Stimulated activated CD4-positive, alpha-beta T cell treated with anti-CD3 and anti-CD28 coated beads, Interleukin-2, amount 100 ng/mL, for 24 hours (primary cell): ENCODE results near the gene PCDHGB6.
"Not testable (repeated sequence)": the region's sequence is repeated elsewhere in the genome, so short reads cannot be mapped to it uniquely, and the experiment has no call there.

Experiments
- DNase-seq, 2 donors: peaks; one replicate each; pipeline ENCODE4 v3.0.0-alpha.2; 2020

The PCDHGB6 gene

DNA sequence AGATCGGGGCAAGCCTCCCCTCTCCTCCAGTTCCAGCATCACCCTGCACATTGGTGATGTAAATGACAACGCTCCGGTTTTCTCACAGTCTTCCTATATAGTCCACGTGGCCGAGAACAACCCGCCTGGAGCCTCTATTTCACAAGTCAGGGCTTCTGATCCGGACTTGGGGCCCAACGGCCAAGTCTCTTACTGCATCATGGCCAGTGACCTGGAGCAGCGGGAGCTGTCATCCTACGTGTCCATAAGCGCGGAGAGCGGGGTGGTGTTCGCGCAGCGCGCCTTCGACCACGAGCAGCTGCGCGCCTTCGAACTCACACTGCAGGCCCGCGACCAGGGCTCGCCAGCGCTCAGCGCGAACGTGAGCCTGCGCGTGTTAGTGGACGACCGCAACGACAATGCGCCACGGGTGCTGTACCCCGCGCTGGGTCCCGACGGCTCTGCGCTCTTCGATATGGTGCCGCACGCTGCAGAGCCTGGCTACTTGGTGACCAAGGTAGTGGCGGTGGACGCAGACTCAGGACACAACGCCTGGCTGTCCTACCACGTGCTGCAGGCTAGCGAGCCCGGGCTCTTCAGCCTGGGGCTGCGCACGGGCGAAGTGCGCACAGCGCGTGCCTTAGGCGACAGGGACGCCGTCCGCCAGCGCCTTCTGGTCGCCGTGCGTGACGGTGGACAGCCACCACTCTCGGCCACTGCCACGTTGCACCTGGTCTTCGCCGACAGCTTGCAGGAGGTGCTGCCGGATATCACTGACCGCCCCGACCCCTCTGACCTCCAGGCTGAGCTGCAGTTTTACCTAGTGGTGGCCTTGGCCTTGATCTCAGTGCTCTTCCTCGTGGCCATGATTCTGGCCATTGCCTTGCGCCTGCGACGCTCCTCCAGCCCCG lies 18.4 kb upstream of the PCDHGB6 start:
- DNase-seq = no peak

GRCh38 chr5:141392429-141393198 lies 15.2 kb upstream of the PCDHGB6 start, which contains the start of gene PCDHGA8:
PCDHGA8 (plus strand) TSS chr5:141392633; CDS start chr5:141392814, 181 bp downstream.
- no peak for DNase-seq

DNA sequence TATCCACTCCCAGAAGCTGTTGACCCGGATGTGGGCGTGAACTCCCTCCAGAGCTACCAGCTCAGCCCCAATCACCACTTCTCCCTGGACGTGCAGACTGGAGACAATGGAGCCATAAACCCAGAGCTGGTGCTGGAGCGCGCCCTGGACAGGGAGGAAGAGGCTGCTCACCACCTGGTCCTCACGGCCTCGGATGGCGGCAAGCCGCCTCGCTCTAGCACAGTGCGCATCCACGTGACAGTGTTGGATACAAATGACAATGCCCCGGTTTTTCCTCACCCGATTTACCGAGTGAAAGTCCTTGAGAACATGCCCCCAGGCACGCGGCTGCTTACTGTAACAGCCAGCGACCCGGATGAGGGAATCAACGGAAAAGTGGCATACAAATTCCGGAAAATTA lies 14.6 kb upstream of the PCDHGB6 start:
- no peak for DNase-seq

DNA sequence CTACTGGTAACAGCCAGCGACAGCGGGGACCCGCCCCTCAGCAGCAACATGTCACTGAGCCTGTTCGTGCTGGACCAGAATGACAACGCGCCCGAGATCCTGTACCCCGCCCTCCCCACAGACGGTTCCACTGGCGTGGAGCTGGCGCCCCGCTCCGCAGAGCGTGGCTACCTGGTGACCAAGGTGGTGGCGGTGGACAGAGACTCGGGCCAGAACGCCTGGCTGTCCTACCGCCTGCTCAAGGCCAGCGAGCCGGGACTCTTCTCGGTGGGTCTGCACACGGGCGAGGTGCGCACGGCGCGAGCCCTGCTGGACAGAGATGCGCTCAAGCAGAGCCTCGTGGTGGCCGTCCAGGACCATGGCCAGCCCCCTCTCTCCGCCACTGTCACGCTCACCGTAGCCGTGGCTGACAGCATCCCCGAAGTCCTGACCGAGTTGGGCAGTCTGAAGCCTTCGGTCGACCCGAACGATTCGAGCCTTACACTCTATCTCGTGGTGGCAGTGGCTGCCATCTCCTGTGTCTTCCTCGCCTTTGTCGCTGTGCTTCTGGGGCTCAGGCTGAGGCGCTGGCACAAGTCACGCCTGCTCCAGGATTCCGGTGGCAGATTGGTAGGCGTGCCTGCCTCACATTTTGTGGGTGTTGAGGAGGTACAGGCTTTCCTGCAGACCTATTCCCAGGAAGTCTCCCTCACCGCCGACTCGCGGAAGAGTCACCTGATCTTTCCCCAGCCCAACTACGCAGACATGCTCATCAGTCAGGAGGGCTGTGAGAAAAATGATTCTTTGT lies 13.2 kb upstream of the PCDHGB6 start:
- not testable (repeated sequence) for DNase-seq

- DNase-seq = peak; percentile 36 to 58
Observed at GRCh38 chr5:141397756-141398551, 9.9 kb upstream of the PCDHGB6 start, which contains the start of gene PCDHGB5. PCDHGB5 (plus strand) TSS chr5:141397947; CDS start chr5:141398128, 181 bp downstream.

DNA sequence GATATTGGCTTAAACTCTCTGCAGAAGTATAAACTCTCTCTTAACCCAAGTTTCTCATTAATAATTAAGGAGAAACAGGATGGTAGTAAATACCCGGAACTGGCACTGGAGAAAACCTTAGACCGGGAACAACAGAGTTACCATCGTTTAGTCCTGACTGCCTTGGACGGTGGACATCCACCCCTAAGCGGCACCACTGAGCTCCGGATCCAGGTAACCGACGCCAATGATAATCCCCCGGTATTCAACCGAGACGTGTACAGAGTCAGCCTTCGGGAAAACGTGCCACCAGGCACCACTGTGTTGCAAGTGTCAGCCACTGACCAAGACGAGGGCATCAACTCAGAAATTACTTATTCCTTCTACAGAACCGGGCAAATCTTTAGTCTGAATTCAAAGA lies 9.2 kb upstream of the PCDHGB6 start:
- DNase-seq = no peak

- no peak for DNase-seq
Observed at GRCh38 chr5:141399555-141400258, 8.1 kb upstream of the PCDHGB6 start.

- no peak for DNase-seq
Observed at GRCh38 chr5:141402553-141403243, 5.1 kb upstream of the PCDHGB6 start, which contains the start of gene PCDHGA9. PCDHGA9 (plus strand) TSS chr5:141402778; CDS start chr5:141402953, 175 bp downstream.

DNA sequence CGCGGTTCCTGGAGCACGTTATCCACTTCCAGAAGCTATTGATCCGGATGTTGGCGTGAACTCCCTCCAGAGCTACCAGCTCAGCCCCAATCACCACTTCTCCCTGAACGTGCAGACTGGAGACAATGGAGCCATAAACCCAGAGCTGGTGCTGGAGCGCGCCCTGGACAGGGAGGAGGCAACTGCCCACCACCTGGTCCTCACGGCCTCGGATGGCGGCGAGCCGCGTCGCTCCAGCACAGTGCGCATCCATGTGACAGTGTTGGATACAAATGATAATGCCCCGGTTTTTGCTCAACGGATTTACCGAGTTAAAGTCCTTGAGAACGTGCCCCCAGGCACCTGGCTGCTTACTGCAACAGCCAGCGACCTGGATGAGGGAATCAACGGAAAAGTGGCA lies 4.4 kb upstream of the PCDHGB6 start:
- DNase-seq = no peak

GRCh38 chr5:141409598-141410306 lies 1.9 kb downstream of the PCDHGB6 start:
- DNase-seq = no peak

DNA sequence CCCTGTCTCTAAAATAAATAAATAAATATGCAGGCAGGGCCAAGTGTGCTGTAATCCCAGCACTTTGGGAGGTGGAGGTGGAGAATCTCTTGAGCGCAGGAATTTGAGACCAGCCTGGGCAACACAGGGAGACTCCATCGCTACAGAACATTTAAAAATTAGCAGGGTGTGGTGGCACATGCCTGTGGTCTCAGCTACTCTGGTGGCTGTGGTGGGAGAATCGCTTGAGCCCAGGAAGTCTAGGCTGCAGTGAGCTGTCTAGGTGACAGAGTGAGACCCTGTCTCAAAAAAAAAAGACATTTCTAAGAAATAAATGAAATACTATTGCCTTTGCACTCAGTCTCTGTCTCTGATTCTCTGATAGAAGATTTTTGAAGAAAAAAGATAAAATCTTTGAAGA lies 3.8 kb downstream of the PCDHGB6 start:
- no peak for DNase-seq

DNA sequence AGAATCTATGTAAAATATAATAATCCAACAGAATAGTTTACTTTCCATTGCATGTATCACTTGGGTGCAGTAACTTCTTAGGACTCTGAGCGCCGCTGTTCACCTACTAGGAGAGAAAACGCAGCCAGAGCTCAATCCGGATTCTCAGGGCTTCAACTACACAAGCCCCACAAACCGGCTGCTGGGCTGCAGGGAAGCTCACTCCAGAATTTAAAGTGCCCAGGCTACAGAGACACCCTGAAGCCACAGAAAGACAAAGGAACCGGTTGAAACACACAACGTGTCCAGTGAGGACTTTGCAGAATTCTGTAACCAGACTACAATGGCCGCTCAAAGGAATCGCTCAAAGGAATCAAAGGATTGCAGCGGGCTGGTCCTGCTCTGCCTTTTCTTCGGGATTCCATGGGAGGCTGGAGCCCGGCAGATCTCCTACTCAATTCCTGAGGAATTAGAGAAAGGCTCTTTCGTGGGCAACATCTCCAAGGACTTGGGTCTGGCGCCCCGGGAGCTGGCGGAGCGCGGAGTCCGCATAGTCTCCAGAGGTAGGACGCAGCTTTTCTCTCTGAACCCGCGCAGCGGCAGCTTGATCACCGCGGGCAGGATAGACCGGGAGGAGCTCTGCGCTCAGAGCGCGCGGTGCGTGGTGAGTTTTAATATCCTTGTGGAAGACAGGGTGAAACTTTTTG lies 5.2 kb downstream of the PCDHGB6 start, which contains the start of gene PCDHGA10:
Gene PCDHGA10, plus strand, starts transcription at position 134 of the 686 bp plus-strand sequence. Its CDS starts 189 bp downstream, at position 323.
- DNase-seq = peak; percentile 58 to 61

- no peak for DNase-seq
Observed at GRCh38 chr5:141413540-141414069, 5.8 kb downstream of the PCDHGB6 start.

- not testable (repeated sequence) for DNase-seq
Observed at GRCh38 chr5:141414548-141415274, 6.9 kb downstream of the PCDHGB6 start.

GRCh38 chr5:141415275-141415618 lies 7.4 kb downstream of the PCDHGB6 start:
- not testable (repeated sequence) for DNase-seq

DNA sequence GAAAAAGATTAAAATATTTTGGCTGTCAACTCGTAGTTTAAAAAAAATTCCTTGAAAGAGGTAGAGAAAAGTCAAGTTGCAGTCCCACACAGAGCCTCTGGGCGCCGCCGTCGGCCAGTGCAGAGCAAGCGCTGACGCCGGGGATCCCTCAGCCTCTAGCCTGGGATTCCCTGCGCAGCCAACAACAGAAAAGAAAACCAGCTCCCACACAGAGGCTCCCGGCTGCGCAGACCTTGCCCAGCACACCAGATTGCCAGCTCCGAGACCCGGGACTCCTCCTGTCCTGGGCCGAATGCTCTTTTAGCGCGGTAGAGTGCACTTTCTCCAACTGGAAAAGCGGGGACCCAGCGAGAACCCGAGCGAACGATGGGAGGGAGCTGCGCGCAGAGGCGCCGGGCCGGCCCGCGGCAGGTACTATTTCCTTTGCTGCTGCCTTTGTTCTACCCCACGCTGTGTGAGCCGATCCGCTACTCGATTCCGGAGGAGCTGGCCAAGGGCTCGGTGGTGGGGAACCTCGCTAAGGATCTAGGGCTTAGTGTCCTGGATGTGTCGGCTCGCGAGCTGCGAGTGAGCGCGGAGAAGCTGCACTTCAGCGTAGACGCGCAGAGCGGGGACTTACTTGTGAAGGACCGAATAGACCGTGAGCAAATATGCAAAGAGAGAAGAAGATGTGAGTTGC lies 9.8 kb downstream of the PCDHGB6 start, which contains the start of gene PCDHGB7:
Gene PCDHGB7, plus strand, starts transcription at position 184 of the 679 bp plus-strand sequence. Its CDS starts 183 bp downstream, at position 367.
- peak; percentile 49 to 72 for DNase-seq
